Activated CD4-positive, alpha-beta T cell treated with anti-CD3 and anti-CD28 coated beads for 4 hours (primary cell): ENCODE data around the gene BTBD1.
"Not testable (repeated sequence)": the region's sequence is repeated elsewhere in the genome, so short reads cannot be mapped to it uniquely, and the experiment has no call there.

ENCODE experiments used
- DNase-seq, 2 donors: peaks; one replicate each; pipeline ENCODE4 v3.0.0-alpha.2; 2020

BTBD1 gene

DNA sequence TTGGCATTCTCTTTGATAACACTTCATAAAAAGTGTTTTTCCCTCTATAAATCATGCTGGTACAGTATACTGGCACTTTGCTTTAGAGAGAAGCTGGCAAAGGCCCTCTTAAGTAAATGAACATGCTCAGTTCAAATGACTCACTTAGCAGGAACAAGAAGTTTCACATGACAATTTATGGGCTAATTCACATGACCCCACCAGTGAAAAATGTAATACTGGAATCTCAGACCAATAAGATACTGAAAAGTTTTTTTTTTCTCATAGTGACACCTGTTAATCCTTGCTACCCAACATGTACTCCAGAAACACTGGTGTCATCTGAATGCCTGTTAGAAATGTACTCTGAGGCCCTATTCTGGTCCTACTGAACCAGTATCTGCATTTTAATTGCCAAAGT lies 13.9 kb downstream of the BTBD1 start:
- no peak for DNase-seq

DNA sequence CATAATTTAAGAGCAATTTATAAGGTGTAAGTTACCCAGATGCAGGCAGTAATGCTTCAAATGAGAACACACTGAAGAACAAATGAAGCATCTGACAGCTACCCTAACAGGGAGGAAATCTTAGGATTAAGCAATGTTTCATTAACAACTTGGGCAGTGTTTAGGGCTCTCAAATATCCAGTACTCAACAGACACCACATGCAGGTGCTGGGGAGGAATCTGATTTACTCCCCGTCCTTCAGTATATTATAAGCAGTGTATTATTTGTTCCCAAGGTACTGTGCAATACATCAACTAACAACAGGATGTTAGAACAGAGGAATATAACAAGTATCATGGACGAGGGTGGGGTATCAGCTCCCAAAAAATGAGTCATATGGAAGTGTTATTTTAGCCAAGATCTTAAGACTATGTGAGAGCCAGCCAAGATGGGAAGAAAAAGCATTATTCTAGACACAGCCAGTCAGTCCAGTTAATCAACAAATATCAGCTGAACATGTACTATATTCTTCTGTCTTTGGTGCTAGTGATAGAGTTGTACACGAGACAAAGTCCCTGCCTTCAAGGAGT lies 20.4 kb downstream of the BTBD1 start:
- no peak for DNase-seq

DNA sequence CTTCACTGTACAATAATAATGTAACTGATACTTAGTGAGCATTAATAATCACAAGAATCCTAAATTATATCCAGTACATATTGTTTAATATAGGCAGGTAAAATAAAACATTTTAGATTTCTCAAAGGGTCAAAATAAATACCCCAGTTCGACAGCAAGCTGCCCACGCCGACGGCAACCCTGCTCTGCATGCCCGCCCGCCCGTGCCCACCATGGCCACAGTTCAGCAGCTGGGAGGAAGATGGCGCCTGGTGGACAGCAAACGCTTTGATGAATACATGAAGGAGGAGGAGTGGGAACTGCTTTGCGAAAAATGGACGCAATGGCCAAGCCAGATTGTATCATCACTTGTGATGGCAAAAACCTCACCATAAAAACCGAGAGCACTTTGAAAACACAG lies 22.9 kb downstream of the BTBD1 start:
- no peak for DNase-seq

DNA sequence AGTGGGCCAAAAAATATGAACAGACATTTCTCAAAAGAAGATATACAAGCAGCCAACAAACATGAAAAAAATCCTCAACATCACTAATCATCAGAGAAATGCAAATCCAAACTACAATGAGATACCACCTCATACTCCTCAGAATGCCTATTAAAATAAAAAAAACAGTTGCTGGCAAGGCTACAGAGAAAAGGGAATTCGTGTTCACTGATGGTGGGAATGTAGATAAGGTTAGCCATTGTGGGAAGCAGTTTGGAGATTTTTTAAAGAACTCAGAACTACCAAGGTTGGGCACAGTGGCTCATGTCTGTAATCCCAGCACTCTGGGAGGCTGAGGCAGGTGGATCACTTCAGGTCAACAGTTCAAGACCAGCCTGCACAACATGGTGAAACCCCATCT lies 27.8 kb downstream of the BTBD1 start:
- no peak for DNase-seq

DNA sequence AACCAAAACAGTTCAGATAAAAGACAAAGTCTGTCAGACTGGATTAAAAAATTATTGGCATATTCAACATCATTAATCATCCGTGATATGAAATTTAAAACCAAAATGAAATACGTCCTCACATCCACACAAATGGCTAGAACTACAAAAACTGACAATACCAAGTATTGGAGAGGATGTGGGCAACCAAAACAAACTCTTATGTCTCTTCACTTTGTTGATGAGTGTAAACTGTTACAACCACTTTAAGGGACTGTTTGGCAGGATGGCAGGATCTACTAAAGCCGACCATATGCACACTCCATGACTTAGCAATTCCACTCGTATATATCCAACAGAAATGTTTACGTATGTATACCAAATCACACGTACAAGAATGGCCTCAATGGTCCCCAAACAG lies 30.8 kb downstream of the BTBD1 start:
- no peak for DNase-seq

DNA sequence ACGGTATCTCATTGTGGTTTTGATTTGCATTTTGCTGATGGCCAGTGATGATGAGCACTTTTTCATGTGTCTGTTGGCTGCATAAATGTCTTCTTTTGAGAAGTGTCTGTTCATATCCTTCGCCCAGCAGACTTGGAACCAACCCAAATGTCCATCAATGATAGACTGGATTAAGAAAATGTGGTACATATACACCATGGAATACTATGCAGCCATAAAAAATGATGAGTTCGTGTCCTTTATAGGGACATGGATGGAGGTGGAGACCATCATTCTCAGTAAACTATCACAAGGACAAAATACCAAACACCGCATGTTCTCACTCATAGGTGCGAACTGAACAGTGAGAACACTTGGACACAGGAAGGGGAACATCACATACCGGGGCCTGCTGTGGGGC lies 35.8 kb downstream of the BTBD1 start:
- not testable (repeated sequence) for DNase-seq

DNA sequence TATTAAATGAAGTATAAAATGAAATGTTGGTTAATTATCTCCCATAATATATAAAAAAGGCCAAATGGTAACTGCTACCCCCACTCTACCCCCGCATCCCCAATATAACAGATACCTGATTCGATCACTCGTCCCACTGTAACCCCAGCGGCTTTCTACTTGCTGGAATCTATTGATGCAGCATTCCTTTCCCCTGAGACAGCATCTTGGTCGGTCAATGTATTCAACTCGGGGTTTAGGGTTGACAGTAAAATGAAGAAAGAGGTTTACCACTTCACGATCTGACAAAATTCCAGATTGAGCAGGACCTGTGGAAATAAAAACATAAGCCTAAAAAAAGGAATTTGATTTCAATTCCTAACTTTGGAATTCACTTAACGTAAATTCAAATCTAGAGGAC lies 37.0 kb downstream of the BTBD1 start:
- DNase-seq, result no peak

DNA sequence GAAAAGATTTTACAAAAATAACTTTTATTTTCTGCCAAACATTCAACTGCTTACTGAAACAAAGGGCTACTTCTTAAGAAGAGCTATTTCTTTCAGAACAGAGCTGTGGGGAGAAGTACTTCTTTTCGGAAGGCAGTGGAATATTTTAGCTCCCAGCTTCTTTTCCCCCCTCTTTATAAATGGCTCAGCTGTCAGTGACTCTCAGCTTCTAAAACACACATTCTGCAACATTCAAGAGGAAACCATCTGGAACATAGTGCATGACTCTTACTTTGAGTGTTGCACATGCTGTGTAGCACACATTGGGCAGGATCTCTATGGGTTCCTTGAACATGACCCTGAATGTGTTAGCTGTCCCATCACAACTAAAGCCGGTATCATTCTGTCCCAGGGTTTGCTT lies 48.6 kb downstream of the BTBD1 start:
- no peak for DNase-seq

DNA sequence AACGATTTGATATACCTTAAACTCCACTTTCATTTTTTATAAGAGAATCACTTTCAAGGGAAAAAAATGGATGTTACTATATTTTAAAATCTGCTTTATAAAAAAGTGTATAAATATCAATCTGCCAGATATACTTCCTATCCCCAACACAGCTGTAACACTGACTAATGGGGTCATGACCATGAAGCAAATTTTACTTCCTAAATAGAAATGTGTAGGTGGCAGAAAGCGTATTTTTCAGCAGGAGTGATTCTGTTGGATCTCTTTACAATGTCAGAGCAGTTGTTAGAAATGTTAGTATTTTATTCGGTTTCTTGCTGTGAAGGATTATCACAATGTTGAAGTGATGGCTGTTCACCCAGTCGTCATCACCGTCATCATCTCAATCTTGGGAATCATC lies 50.1 kb downstream of the BTBD1 start:
- no peak for DNase-seq

DNA sequence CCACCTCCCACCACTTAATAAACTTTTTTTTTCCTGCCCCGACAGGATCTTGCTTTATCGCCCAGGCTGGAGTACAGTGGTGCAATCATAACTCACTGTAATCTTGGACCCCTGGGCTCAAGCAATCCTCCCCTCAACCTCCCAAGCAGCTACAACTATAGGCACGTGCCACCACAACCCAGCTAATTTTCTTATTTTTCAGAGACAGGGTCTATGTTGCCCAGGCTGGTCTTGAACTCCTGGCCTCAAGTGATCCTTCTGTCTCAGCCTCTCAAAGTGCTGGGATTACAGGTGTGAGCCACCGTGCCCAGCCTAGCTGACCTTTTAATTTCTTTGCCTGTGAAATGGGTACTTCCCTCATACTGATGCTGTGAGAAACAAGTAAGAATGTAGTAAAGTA lies 51.7 kb downstream of the BTBD1 start:
- no peak for DNase-seq

DNA sequence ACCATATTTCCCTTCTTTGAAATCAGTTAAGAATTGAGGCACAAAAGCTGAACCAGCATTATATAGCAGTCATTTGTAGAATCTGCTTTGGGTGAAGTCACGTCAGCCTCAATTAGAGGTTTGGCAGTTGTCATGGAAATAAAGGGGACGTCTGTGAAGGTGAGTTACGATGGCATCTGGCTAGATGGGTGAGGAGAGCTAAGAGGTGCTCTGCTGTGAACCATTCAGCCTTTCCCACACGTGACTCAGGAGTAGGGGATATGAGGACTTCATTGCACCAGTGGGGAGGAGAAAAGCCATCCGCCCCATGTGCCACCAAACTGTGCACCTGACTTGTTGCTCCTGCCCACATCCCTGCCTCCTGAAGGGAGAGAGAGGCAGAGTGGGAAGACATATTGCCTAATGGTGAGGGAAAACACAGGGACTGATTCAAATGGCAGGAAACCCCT lies 52.8 kb downstream of the BTBD1 start:
- no peak for DNase-seq

DNA sequence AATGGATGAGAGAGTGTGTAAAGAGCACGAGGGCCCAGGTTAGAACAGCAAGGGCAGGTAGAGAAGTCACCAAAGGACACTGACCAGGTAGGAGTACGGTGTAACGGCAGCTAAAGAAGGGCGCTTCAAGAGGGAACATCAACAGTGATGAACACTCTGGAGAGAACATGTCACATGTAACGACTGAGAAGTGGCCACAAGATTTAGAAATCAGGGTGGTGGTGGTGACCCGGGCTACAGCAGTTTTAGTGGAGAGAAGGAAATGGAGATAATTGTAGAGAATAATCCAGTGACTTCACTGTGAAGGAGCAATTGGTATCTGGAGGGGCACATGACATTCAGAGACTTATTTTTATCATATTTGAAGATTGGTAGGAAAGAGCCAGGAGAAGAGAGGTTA lies 54.4 kb downstream of the BTBD1 start:
- no peak for DNase-seq

DNA sequence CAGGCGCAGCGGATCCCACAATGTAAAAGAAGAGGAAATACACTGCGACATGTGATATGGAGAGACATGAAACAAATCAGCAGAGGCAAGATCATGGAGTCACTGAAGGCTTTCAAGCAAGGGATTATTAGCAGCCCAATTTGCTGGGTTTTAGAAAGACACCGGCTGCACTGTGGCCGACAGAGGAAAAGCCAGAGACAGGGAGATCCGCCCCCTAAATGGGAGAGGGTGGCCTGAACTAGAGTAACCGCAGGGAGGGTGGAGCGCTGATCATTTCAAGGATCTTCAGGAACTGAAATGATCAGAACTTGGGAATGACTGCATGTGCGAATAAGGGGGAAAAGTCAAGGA lies 55.0 kb downstream of the BTBD1 start:
- DNase-seq, result no peak

DNA sequence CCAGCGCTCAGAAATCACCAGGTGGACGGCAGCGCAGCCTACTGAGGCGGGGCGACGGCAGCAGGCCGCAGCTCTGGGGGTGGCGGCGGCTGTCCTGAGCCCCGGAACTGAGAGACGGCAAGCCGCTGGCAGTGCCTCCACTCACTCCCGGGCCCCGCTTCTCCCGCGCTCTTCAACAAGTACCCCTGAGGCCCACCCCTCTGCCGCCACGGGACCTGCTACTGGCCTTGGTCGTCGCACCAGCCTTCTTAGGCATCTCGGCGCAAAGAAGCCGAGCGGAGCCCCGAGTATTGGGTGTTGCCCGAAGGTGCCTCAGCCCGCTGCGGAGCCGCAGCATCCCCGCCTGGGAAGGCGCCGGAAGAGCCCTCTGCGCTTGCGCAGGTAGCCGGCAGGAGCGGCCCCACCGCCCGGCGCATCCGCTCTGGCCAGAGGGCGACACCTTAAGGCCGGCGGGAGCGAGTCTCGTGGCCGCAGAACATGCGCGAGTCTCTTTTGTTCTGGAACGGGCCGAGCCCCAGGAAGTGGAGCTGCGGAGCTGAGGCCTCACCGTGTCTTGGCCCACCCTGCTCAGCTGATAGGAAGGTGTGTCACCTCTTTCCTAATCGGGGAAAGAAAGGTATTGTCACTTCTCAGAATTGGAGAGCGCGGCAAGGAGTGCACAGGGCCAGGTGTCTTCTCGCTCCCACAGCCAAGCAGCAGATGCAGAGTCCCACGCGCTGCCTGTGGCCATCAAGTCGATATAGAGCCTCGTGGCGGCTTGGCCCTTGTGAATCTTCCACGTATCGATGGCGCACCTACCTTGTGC lies 55.6 kb downstream of the BTBD1 start, which contains the start of gene C15orf40:
TSS of gene C15orf40 (minus strand) at position 369 of the 805 bp plus-strand sequence. CDS start at position 337, 32 bp downstream.
- peak; percentile 81 to 82 for DNase-seq

DNA sequence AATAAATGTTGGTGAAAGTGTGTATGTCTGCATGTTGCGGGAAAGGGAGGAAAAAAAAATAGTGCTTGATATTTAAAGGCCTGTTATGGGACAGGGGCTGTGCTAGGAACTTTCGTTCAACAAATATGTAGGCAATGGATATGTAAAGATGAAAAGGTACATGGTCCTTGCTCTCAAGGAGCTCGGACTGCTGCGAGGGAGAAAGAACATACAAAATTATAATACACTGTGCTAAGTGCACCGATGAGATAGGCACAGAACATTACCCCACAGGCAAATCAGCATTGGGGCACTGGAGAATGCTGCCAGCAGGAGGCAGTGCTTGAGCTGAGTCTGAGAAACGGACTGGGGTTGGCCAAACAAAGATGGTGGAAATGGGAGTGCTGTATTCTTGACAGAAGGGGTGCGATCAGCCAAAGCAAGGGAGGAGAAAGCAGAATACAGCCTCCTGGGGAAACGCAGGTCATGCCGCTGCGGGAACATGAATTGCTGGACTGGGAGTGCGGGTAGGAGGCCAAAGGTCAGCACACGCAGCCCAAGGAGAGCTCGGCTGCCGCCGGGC lies 56.3 kb downstream of the BTBD1 start:
- DNase-seq, result peak; percentile 75 to 80

DNA sequence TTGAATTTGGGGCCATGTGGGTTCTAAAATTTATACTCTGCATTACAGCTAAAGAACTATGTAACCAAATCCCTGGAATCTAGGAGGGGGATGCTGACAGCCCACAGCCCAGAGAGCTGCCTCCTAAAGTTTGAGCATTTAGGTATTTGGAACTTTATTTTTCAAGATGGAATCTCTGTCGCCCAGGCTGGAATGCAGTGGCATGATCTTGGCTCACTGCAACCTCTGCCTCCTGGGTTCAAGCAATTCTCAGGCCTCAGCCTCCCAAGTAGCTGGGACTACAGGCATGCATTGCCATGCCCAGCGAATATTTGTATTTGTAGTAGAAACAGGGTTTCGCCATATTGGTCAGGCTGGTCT lies 66.4 kb downstream of the BTBD1 start:
- DNase-seq, result not testable (repeated sequence)

DNA sequence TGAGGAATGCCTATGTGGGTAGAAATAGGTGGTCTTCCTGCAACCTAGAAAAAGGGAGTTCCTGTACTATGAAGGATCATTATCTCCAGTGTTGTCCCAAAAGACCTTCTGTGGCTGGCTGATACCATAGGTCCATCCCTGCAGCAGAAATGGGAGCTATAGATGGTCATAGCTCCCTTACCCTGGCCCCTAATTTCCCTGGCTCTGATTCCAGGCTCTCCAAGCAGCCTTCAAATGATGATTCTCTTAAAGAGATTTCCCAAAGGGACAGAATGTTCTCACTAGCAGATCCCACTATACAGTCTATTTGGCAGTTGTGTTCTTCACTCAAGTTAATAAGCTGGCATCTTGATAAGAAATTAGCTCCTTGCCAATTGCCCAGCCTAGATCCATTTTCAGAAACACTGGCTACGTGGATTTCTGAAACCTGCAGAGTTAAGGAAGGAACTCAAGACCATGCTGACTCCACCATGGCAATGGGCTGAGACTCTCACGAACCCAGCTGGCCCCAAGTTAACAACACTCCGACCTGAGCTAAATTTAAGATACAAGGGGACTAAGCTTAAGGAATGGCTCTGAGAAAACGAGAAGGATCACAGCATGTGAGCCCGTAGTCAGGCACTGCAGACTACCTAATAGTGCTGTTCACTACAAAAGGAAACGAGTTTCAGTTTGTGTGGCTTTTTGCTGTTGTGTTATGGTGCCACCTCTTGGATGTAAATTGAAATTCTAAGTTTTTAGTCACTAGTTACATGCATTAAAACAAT lies 67.0 kb downstream of the BTBD1 start:
- DNase-seq, result peak; percentile 18 to 31

DNA sequence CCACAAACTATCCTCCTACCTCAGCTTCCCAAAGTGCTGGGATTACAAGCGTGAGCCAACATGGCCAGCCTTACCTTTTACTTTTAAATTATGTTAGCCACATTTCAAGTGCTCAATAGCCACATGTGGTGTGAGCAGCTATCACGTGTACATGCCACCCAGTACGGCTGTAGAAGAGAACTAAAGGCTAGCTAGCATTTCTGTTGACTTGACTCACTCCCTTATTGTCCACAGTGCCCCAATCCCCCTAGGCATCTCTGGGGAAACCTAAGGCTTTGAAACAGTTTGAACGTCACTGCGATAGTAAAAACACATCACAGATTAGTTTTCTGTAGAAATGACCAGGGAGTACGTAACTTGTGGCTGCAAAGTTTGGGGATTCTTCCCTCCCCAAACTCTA lies 67.6 kb downstream of the BTBD1 start:
- DNase-seq, result no peak

DNA sequence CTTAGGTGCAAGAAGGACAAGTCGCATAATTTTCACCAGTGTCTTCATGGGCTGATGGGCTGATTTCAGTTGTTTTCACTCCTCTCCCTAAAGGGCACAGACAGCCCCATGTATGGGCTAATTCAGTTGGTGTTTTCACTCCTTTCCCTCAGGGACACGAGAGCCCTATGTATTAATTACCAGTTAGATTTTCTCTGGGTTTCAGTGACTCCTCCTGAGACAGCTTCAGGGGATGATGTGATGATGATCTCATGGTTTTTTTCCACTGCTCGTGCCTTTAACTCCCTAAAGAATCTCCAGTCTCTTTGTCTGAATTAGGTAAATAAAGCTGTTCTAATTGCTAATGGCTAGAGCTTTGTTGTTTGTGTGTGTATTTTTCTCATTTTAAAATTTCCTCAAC lies 71.1 kb downstream of the BTBD1 start:
- no peak for DNase-seq

DNA sequence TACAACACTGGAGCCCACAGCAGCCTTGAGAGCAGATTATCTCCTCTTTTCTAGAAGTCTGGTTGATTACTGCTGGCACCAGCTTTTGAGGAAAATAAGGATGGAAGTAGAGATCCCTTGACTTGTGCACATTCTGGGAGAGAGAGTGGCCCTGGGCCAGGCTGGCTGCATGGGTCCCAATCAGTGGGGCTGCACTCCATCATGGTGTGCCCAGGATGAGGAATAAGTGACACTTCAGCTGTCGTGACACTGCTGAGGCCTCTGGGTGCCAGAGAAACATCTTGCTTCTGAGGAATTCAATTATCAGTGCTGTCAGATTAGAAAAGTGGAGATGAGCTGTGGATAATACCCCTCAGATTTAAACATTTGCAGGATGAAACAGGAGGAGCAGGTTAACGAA lies 72.0 kb downstream of the BTBD1 start:
- no peak for DNase-seq

DNA sequence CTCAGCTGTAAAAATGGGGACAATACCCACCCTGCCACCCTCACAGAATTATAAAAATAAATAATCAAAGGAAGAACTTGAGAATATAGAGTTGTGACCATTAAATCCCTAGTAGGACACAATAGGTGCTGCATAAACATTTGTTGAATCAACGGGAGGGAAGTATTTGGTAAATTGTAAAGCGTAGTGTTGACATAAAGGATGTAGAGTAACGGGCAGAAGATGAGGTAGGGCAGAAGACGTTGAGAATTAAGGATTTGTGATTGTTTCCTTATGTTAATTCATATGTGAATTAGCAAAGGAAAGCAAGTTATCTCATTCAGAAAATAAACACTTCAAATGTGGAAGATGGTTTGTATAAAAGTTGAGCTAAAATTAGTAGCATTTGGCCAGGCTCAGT lies 73.9 kb downstream of the BTBD1 start:
- no peak for DNase-seq

DNA sequence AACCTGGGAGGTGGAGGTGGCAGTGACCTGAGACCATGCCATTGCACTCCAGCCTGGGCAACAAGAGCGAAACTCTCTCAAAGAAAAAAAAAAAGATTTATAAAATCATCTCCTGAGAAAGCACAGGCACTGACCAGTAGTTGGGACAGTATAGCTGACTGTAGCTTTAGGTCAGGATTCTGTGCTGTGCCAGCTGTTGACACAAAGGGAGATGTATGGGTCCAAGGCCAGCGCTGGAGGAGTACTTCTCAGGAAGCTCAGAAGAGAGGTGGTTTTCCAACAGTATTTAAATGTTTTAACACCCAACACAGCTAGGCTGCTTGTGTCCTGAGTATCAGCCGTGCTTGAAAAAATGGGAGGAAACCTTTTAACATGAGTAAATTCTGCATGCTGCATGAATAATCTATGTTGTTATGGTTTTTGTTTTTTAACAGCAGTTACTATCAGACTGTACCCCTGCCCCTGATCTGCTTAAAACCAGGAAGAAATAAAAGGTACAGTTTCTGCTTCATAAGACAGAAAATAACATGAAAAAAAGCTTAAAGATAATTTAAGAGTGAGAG lies 74.5 kb downstream of the BTBD1 start:
- no peak for DNase-seq

DNA sequence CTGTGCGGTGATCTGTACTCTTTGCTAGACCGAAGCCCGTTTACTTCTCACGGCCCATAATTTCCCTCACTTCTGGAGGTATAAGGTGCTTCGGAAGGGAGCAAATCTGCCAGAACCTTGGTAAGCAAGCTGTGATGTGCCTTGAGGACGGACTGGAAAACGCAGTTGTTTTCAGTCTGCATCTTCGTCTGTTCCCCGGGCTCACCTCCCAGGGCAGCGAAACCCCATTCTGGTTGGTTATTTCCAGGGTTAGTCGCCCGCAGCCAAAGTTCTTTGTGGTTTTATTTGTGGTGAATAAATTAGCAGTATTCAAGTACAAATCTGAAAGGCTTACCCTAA lies 80.6 kb downstream of the BTBD1 start:
- no peak for DNase-seq
